Measurements from ENCODE around the gene TPX2. TPM values are rescaled to one million over a fixed set of nuclear protein-coding genes. Genes with fewer than 3 reads are reported as not detected.

Gene TPX2
- total and polyA plus RNA-seq, 2 of the 8 experiments (the other 6 are each of a cell fraction or from before 2014, with no cell fraction given): 43.6 to 125 TPM

GRCh38 chr20:31788578-31788977 lies 49.5 kb downstream of the TPX2 start (continued):
- TF ChIP-seq CTCF (IDR thresholded peaks at IDR 0.05; ENCODE audit: control extremely low read depth in 1 of 3, insufficient read depth in 1 of 3, low read depth in 1 of 3, low read length in 3 of 3): peak; percentile 50 to 71 (median 59)
- no peak for TF ChIP-seq HDAC6 (IDR thresholded peaks at IDR 0.05; ENCODE audit: low read depth, low read length)
- TF ChIP-seq POU5F1 (IDR thresholded peaks at IDR 0.05; ENCODE audit: low read depth, low read length): no peak
- no peak for TF ChIP-seq TBP (IDR thresholded peaks at IDR 0.05; ENCODE audit: low read depth, low read length)
- no peak for TF ChIP-seq SAP30 (IDR thresholded peaks at IDR 0.05; ENCODE audit: insufficient read depth, insufficient replicate concordance, low read length)
- TF ChIP-seq POLR2A (IDR thresholded peaks at IDR 0.05; ENCODE audit: control extremely low read depth in 1 of 2, low read depth in 2 of 2, low read length in 2 of 2): peak in 1 of 2 experiments; percentile 48; a peak in 2 of 3 replicates
- no peak for TF ChIP-seq BACH1 (IDR thresholded peaks at IDR 0.05; ENCODE audit: low read length)
- TF ChIP-seq SUZ12 (IDR thresholded peaks at IDR 0.05; ENCODE audit: low read length): no peak
- no peak for TF ChIP-seq CHD2 (IDR thresholded peaks at IDR 0.05; ENCODE audit: low read length)
- no peak for TF ChIP-seq KDM4A (IDR thresholded peaks at IDR 0.05; ENCODE audit: low read depth, low read length, severe bottlenecking)
- TF ChIP-seq TAF1 (IDR thresholded peaks at IDR 0.05; ENCODE audit: low read depth, low read length): no peak
- TF ChIP-seq EZH2 (IDR thresholded peaks at IDR 0.05; ENCODE audit: low read depth, low read length, severe bottlenecking): no peak
- no peak for TF ChIP-seq ASH2L (IDR thresholded peaks at IDR 0.05; ENCODE audit: low read length)
- TF ChIP-seq SRF (IDR thresholded peaks at IDR 0.05; ENCODE audit: low read depth, low read length): no peak
- TF ChIP-seq SP4 (IDR thresholded peaks at IDR 0.05; ENCODE audit: low read length): no peak
- TF ChIP-seq TCF12 (IDR thresholded peaks at IDR 0.05; ENCODE audit: low read depth, low read length): no peak
- TF ChIP-seq NRF1 (IDR thresholded peaks at IDR 0.05; ENCODE audit: low read depth, low read length): no peak
- TF ChIP-seq EGR1 (IDR thresholded peaks at IDR 0.05; ENCODE audit: borderline replicate concordance, low read depth, low read length): no peak
